HG02870 (cell line): ENCODE data around the gene ATP13A1.

Source experiments
- ATAC-seq: cut with Tn5 transposase; IDR thresholded peaks from one replicate; pipeline ENCODE4 v1.9.1; 2021; ENCODE audit warnings: mild to moderate bottlenecking, moderate library complexity; ENCODE audit not compliant: unreplicated experiment

The ATP13A1 gene

DNA sequence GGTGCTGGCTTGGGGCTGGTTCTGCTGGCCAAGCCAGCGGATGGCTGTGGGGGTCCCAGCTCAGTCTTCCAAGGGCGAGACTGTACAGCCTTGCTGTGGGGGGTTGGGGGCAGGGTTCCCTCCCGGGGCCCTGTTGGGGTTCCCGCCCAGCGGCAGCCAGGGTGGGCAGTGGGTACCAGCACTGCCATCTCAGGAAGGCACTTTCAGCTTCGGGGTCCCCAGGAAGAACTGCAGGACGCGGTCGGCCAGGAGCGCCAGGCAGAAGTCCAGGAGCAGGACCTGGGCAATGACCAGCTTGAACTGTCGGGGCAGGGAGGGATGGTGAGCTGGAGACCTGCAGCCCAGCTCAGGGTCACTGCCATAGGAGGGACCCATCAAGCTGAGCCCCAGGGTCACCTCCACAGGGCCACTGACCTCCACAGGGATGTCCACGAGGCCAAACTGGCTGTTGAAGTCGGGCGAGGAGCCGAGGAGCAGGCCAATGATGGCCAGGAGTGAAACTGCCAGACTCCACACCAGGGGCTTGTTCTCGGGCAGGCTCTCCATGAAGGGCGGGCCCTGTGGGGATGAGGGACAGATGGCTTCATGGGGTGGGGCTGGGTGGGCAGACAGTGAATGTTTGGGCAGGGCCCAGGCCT lies 18.1 kb downstream of the ATP13A1 start:
- no peak for ATAC-seq

DNA sequence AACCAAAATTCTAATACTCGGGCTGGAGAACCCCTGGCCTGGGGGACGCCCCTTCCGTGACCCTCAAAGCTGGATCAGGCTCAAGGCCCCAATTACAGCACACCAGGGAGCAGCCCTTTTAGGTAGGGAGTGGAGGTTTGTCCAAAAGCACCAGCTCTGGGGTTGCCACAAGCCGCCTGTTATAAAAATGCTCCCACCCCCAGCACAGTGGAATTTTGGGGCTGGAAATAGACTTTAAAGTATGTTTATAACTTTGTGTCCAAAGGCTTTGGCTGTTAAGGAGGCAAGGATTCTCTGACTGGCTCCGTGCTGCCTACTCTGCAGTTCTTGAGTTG lies 19.5 kb downstream of the ATP13A1 start:
- no peak for ATAC-seq

DNA sequence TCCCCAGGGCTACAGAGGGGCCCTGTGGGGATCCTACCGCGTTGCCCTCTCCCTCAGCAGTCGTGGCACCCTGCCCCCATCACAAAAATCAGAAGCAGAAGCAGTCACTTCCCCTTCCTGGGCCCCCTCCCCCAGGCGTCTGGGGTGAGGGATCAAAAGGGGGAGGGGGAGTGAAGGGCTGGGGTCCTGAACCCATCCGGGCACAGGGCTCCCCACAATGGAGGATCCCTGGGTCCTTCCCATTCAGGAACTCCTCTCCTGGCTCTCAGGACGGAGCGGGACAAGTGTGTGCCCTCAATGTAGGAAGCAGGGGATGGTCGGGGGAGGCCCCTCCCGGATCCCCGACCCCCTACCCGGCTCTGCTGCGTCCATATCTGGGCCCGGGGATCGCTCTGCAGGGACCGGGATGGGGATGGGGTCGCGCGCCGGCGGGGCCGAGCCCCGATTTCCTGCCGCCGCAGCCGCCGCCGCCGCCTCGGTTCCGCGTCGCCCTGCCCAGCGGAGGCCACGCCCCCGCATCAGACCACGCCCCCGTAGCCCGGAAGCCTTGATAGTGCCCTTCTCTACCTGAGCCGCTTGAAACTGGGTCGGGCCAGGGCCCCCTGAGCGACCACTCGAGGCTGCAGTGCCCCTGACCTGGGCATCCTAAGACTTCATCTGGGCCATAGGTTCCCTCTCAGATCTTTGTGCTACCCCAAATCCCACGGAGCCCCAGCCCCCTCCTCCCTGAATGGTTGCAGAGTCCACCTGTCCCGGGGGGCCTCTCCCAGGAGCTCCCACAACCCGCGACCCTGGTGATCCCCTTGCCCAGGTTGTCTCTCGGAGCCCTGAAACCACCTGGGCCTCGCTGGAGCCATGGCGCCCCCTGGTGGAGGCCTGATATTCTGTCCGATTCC lies 20.1 kb downstream of the ATP13A1 start, which contains the start of gene GMIP:
Gene GMIP, minus strand, starts transcription at position 500 of the 896 bp plus-strand sequence. Its CDS starts 128 bp downstream, at position 372.
- ATAC-seq: peak; percentile 59

DNA sequence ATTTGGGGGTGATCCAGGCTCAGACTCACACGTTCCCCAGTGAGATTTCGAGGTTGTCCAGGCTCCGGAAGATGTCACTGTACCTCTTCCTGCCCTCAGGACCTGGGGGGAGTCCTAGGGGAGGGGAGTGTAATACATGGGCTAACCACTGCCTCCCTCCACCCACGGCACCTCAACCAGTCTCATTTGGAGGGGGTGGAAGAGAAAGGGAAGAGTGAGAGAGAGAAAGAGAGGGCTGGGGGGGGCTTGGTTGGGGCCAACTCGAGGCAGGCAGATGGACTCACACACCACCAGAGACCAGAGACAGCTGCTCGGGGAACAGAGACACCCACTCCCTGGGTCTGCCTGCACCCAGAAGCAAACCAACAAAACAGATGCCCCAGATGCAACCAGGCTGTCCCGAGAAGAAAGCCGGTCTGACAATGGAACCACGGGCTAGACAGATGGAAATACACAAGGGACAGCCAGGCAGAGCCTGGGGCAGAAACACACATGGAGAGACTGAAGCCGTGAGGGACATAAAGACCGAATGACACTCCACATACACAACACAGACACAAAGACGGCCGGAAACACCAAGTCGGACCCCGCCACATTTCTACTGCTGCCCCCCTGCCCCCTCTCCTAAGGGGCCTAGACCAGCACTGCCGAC lies 20.8 kb downstream of the ATP13A1 start:
- ATAC-seq: no peak

DNA sequence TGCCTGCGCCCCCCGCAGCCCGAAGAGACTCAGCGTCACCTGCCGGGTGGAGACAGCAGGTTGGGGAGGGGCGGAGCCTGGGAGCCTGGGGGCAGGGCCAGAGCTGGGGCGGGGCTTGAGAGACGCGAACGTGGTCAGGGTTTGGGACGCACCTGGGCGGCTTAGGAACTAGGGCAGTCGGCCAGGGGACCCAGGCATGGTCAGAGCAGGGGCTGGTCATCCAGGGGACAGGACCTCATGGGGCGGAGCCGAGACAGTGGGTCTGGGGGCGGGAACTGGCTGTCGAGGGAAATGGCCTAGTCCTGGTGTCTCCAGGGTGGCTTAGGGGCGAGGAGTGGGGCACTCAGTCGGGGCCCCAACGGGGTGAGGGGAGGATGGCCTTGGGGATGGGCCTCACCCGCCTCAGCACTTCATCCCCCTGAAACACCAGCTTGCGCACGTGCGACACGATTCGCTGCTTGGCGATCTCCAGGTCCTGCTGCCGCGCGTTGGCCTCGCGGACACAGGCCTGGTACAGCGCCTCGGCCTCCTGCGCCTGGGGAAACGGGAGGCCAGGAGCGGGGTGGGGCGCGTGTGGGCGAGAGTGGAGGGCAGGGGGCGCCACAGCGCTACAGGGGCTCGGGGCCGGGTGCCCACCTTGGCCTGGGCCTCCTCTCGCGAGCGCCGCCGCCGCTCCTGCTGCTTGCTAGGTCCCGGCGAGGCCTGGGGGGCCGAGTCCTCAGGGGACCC lies 25.8 kb downstream of the ATP13A1 start:
- no peak for ATAC-seq

DNA sequence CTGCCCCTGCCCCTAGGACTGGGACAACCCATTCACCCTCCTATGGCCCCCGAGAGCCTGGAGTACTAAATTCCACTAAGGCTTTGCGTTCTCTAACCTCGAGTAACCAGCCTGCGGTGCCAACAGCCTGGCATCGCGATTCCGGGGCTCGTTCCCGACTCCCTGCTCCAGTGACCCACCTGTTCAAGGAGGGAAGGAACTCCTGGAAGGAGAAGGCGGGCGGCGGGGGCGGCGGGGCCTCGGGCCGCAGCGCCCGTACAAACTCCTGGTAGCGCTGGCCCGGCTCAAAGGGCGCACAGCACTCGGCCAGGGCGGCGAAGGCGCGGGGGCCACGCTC lies 26.3 kb downstream of the ATP13A1 start:
- no peak for ATAC-seq

DNA sequence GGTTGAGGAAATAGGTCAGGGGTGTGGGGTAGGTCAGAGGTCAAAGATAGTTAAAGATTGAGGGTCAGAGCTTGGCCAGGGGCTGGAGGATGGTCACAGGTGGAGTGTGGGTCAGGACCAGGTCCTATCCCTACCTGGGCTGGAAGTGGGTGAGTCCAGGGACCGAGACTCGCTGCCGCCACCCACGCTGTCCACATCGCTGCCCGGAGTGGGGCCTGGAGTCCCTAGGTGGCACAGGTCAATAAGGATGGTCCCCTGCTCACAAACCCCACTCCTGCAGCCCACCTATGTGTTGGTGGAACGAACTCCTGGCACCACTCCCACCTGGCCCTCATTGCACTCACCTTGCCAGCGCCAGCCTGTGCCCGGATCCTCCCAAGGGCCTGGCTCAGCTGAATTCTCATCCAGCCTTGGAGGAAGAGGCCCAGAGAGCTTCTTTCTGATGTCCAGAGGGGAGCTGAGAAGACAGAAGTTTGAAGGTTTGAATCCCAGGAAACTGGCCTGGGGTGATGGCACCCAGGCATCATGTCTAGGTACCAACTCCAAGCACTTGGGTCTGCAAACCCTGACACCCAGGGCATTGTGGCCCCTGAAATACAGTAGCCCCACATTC lies 26.8 kb downstream of the ATP13A1 start:
- no peak for ATAC-seq

DNA sequence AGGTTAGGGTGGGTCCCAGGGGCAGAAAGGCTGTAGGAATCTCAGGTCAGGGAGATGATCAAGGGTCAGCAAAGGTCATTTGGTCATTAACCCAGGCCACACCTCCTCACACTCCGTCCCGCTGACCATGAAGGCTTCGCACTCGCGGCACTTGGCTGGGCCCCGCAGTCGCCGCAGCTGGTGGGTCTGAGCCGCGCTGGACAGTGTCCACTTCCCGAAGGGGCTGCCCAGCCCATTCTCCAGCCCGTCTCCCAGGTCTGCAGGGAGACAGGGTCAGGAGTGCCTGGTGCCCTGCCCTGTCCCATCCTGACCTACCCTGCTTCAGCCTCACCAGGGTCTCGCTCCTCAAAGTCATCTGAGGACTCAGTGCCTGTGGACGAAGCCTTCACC lies 28.2 kb downstream of the ATP13A1 start:
- ATAC-seq: no peak

DNA sequence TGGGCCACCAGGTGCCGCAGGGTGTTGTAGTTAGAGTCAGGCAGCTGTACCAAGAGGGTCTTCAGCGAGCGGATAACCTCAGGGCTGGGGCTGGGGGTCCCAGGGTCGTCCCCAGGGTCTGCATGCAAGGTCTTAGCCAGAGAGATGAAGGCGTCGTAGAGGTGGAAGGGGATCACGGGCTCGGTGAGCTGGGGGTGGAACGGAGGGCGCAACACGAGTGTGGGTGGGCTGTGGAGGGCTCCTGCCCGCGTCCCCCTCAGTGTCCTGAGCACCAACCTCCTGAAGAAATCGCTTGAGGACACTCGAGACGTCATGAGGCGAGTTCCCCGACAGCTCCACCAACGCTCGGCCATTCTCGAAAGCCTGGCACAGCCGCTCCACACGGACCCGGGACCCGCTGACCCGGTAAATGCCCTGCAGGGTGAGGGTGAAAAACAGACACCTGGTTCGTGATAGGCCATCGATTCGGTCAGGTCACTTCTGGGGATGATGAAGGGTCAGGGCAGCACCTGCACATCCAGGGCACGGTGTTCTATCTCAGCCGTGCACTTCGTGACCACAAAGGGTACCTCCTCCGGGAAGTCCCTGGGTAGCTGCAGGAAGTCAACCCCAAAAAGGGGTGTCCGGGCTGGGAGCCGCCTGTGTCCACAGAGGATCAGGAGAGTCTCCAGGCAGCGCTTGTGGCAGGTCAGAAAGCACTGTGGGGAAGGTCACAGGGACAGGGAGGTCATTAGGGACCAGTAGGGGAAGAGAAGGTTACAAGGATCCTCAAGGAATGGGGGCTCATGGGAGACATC lies 28.8 kb downstream of the ATP13A1 start:
- no peak for ATAC-seq

DNA sequence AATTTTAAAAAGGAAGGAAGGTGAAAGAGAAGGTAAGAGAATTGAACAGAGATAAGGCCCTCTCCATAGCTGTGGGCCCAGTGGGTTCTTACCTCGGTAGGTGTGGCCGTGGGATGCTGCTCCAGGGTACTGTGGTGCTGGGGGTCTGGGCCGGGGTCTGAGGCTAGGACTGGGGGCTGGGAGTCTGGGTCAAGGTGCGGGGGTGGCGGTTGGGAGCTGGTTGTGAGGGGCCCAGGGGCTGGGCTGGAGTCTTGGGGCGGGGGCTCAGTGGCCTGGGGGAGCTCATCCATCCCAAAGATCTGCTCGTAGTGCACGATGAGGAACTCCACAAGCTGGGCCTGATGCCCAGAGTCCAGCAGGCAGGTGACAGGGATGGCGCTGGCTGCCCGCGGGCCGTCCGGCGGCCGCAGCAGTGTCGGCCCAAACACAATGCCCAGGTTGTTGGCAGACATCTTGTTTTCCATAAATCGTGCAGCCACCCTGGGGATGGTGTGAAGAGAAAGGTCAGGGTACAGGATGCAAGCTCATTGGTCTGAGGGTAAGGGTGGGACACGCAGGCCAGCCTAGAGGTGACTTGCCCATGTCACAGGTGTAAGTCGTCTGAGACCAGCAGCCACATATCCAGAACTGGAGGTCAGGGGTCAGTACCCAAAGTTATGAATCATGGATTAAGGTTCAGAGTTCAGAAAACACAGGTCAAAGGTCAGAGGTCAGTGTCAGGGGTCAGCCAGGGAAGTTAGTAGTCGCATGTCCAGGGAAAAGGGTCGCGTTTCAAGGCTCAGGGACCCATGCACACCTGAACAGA lies 29.6 kb downstream of the ATP13A1 start:
- no peak for ATAC-seq

DNA sequence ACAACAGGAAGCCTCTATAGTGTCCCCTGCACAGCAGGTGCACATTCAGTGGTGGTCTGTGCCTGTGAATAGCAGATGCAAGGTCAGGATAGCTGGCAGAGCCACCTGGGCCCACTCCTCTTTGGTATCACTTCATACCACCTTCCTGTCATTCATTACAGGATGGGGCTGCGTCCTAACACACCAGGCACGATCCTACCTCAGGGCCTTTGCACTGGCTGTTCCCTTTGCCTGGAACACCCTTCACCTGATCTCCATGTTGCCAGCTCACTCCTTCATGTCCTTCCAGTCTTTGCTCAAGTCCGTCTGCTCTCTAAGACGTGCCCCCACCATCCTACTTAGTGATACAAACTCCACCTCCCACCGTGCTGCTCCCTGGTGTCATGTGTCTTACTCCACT lies 30.8 kb downstream of the ATP13A1 start:
- ATAC-seq: no peak

DNA sequence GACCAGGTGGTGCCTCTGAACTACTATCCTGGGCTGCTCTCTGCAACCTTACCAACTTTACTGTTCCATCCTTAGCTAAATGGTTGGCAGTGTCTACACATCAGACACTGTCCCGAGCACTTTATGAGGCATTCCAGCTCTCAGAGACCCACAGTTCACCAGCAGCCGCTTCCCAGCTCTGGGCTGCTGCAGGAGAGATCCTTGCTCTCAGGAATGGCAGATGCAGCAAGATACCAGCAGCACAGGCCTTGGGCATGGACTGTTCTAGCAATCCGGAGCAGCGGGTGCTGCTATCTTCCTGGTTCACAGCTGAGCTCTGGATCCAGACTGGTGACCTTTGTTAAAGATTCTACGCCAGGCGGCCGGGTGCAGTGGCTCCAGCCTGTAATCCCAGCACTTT lies 32.1 kb downstream of the ATP13A1 start:
- ATAC-seq: no peak

DNA sequence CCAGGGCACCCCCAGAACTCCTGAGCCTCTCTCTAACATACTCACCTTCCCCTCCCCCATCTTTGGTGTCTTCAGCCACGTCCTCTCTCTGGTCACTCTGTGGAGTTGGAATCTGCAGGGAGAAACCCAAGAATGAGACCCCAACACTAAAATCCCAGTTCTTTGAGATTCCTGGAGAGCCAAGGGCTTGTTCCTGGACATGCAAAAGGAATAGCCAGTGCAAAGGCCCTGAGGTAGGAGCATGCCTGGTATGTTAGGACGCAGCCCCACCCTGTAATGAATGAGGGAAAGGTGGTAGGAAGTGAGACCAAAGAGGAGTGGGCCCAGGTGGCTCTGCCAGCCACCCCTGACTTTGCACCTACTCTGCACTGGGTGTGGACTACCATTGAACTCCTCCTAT lies 33.0 kb downstream of the ATP13A1 start:
- ATAC-seq: no peak

DNA sequence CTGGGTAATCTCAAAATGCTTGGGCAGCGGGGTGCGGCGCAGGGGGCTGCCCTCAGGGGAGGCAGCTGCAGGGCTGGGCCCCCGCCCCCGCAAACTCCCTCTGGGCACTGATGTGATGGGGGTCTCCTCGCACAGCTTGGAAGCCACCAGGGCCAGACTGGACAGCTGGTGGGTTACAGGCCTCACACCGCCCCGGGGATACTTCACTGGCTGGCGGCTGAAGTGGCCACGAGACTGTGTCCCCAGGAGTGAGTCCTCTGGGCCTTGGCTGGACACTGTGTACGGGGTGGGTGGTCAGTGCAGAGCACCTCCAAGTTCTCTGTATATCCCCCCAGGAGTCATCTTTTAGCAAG lies 33.4 kb downstream of the ATP13A1 start:
- no peak for ATAC-seq

DNA sequence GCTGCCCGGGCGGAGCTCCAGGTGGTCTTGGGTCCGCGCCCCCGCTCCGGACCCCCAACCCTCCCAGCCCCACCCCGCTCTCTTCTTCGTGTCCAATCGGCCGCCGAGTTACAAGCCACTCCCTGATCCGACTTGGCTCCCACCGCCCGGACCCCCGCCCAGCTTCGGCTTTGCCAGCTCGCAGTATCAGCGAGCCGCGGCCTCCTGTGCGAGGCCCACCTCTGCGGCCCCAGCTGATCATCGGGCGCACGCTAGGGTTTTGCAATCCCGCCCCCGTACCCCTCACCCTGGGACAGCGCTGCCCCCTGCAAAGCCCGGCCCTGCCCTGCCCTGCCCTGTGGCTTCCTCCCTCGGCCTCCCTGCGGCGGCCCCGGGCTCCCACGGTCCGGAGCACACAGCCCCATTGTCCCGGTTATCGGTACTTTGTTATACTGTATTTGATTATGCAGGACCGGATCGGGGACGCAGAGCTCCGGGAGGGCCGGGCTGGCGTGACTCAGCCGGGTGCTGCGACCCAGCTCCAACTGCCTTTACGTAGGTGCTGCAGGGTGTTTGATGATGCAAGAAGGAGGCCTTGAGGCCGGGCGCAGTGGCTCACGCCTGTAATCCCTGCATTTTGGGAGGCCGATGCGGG lies 34.9 kb downstream of the ATP13A1 start:
- peak; percentile 8 for ATAC-seq

DNA sequence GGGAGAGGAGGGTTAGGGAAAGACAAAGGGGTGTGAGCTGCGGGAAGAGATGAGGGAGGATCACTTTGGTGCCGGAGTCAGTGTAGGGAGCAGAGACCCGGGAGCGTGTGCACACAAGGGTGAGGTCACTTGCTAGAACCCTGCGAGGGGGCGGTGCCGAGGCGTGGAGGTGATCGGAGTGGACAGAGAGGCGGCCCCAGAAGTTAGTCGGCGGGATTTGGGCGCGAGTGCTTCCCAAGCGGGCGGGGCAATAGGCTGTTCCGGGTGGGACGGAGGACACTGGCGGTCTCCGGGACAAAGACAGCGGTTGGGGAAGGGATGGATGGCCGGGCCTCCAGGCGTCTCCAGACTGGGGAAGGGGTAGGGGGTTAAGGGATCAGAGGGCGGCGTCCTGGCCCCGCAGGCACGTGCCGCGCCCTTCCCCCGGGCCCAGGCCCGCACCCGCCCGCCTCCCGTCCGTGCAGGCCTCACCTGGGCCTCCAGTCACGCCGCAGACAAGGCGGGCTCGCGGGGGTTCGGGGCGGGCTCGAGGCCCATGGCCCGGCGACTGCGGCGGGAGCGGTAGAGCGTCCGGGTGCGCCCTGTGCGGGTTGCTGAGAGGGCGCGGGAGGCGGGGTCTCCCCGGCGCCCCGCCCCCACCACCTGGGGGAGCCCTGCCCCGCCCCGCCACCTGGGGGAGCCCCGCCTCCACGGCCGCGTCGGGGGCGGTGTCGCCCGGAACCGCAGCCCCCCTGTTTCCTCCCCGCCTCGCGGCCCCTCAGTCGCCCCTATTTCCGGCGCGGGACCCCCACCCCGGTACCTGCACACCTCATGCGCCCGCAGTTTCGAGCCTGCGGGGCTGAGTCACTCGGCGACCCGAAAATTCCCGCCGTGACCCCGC lies 35.6 kb downstream of the ATP13A1 start, which contains the start of gene LPAR2:
Gene LPAR2, minus strand, starts transcription at position 600 of the 880 bp plus-strand sequence. CDS start 945 bp downstream, outside the sequence.
- ATAC-seq: peak; percentile 42

DNA sequence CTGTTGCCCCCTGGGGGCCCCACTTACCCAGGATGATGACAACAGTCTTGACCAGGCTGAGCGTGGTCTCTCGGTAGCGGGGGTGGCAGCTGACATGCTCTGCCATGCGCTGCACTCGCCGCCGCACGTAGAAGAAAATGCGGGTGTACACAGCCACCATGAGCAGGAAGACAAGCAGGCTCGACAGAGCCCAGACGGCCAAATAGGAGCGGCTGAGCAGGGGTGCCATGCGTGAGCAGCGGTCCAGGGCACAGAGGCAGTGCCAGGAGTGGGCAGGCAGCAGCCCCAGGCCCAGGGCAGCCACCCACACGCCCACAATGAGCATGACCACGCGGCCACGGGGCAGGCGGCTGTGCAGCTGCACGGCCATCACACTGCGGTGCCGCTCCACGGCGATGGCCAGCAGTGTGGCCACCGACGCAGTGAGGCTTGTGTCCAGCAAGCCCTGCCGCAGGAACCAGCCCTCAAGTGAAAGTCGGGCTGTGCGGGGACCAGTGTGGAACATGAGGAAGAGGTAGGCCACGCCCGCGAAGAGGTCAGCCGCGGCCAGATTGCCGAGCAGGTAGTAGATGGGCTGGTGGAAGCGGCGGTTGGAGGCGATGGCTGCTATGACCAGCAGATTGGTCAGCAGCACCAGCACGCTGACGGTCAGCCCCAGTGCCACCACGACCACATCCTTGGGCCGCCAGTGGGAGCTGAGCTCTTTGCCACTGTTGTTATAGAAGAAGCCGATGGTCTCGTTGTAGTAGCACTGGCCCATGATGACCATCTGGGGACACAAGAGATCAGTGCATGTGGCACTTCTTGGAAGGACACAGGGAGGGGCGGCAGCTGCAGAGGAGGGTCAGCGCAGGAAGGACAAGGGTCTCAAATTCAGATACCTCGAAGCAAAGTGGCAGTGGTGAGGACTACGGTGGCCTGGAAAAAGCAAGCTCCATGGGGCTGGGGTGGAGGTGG lies 36.7 kb downstream of the ATP13A1 start:
- ATAC-seq: no peak
